Astrocyte of the spinal cord (primary cell): ENCODE data around the gene KAZN.

ENCODE experiments used
- DNase-seq: peaks from one replicate; pipeline ENCODE4 v3.0.0; 2011; ENCODE audit warnings: low read depth, low spot score
- H3K4me3 ChIP-seq: 2 replicates; pipeline ENCODE4 v1.5.1; 2011; ENCODE audit warnings: low read depth, mild to moderate bottlenecking, low read length, moderate library complexity
- CTCF ChIP-seq: IDR thresholded peaks from 2 replicates; pipeline ENCODE4 v1.5.1; 2012; ENCODE audit warnings: low read depth, mild to moderate bottlenecking, low read length, inconsistent platforms
- in situ Hi-C: cut with HindIII; loops from 2 replicates; pipeline ENCODE4 v1.10.0; 2017; ENCODE audit warnings: low sequenced_read_pairs

KAZN gene

GRCh38 chr1:14891991-14892390 lies 293.5 kb downstream of the KAZN start:
- no peak for TF ChIP-seq CTCF
- in situ Hi-C loops = no loop called here
- no peak for DNase-seq
- no peak overlapping the region for H3K4me3 ChIP-seq

- TF ChIP-seq CTCF = no peak
- no peak for DNase-seq
- in situ Hi-C loops = no loop called here
- no peak overlapping the region for H3K4me3 ChIP-seq
These were observed 296.5 kb downstream of the KAZN start for GRCh38 chr1:14894811-14895560.

- in situ Hi-C loops = no loop called here
- no peak for TF ChIP-seq CTCF
- no peak for DNase-seq
- H3K4me3 ChIP-seq = no peak overlapping the region
These were observed 297.2 kb downstream of the KAZN start for GRCh38 chr1:14895727-14896126.

GRCh38 chr1:14896381-14897079 lies 298.0 kb downstream of the KAZN start:
- in situ Hi-C loops = no loop called here
- peak; percentile 43 for DNase-seq
- no peak overlapping the region for H3K4me3 ChIP-seq
- TF ChIP-seq CTCF = no peak

- no peak overlapping the region for H3K4me3 ChIP-seq
- in situ Hi-C loops = no loop called here
- no peak for TF ChIP-seq CTCF
- no peak for DNase-seq
These were observed 298.6 kb downstream of the KAZN start for GRCh38 chr1:14897080-14897449.

GRCh38 chr1:14897547-14897946 lies 299.1 kb downstream of the KAZN start:
- no peak for TF ChIP-seq CTCF
- no peak for DNase-seq
- H3K4me3 ChIP-seq = no peak overlapping the region
- in situ Hi-C loops = no loop called here
